Omental fat pad (tissue), 4 donors: ENCODE measurements around the gene CBX1. TPM values are rescaled to one million over a fixed set of nuclear protein-coding genes. Genes with fewer than 3 reads are reported as not detected.
"Not testable (repeated sequence)": the region's sequence is repeated elsewhere in the genome, so short reads cannot be mapped to it uniquely, and the experiment has no call there.

Source experiments
- ATAC-seq: fragments of 150-250 bp; one replicate; pipeline ENCODE4 v1.9.1; 2016; ENCODE audit warnings: mild to moderate bottlenecking, moderate library complexity; ENCODE audit not compliant: low FRiP score
- DNase-seq: peaks from one replicate; pipeline ENCODE4 v3.0.0-alpha.2; 2019; ENCODE audit warnings: low spot score
- CTCF ChIP-seq, 3 donors: fragments of 450-650 bp; IDR thresholded peaks; one replicate each; pipeline ENCODE4 v1.5.1; 2016 to 2017; ENCODE audit warnings: antibody characterized with exemption in 3 of 3, mild to moderate bottlenecking in 3 of 3, moderate library complexity in 2 of 3
- total RNA-seq, 4 donors: library from RNA; depleted of rRNA; stranded (reverse); fragments of >200 nt; gene quantifications; one replicate each; pipeline ENCODE4 v1.1.0, GENCODE V29; 2016

The CBX1 gene
- total RNA-seq, 4 donors from 2014 or later = 16.0 to 28.9 (median 24.1) TPM

- no peak for TF ChIP-seq CTCF (IDR thresholded peaks at IDR 0.05)
- no peak for DNase-seq
Observed at GRCh38 chr17:48043176-48043575, 58.1 kb downstream of the CBX1 start.

GRCh38 chr17:48038687-48039086 lies 62.6 kb downstream of the CBX1 start:
- TF ChIP-seq CTCF (IDR thresholded peaks at IDR 0.05) = no peak
- no peak for DNase-seq
- ATAC-seq = no peak

More at GRCh38 chr17:48043176-48043575, 58.1 kb downstream of the CBX1 start:
- ATAC-seq = no peak

- TF ChIP-seq CTCF (IDR thresholded peaks at IDR 0.05) = no peak
- no peak for ATAC-seq
Observed at GRCh38 chr17:48037838-48038323, 63.4 kb downstream of the CBX1 start.

GRCh38 chr17:48037036-48037837 lies 64.0 kb downstream of the CBX1 start, which contains the start of gene COPZ2:
Gene COPZ2 (minus strand): TSS chr17:48037797. CDS start chr17:48037777, 20 bp downstream.
- ATAC-seq (peak; percentile 84), DNase-seq (no peak)
- no peak for TF ChIP-seq CTCF (IDR thresholded peaks at IDR 0.05)

More at GRCh38 chr17:48037838-48038323, 63.4 kb downstream of the CBX1 start:
- no peak for DNase-seq

GRCh38 chr17:48036693-48037035 lies 64.6 kb downstream of the CBX1 start:
- no peak for TF ChIP-seq CTCF (IDR thresholded peaks at IDR 0.05)
- no peak for ATAC-seq
- DNase-seq = no peak

GRCh38 chr17:48034734-48035133 lies 66.5 kb downstream of the CBX1 start:
- ATAC-seq, DNase-seq: not testable (repeated sequence)

GRCh38 chr17:48031966-48032365 lies 69.3 kb downstream of the CBX1 start:
- DNase-seq (no peak), ATAC-seq (no peak)
- TF ChIP-seq CTCF (IDR thresholded peaks at IDR 0.05) = no peak
